ENCODE results near the gene ATP5PD. TPM values are rescaled to one million over a fixed set of nuclear protein-coding genes. Genes with fewer than 3 reads are reported as not detected.

Gene ATP5PD
- total and polyA plus RNA-seq, 2 of the 13 experiments (the other 11 are each of a cell fraction or from before 2014, with no cell fraction given), result 158 to 428 TPM

GRCh38 chr17:75033346-75034235, 13.2 kb downstream of the ATP5PD start:
- H3K4me3 ChIP-seq (replicated peaks in 1 of 3; ENCODE audit: insufficient read depth in 1 of 3, low read depth in 2 of 3, low read length in 3 of 3), result peak overlapping the region; percentile 76 to 93 (median 91)
- H3K79me2 ChIP-seq (ENCODE audit: insufficient read depth, low read length), result no peaks in the 10 kb centered on the region
- POLR2A ChIA-PET, result interaction anchor here (1.0 to 4.1 kb wide), 12 partner anchors 9 to 237 kb away, joined by 3 to 77 read pairs (median 6); partner anchors contain the start of genes ATP5PD, FDXR, KCTD2 and MIF4GD
- peaks cover 0 to 6% of the 10 kb centered on the region in 2 experiments; a peak in 3 of 5 replicates for H3K27me3 ChIP-seq (ENCODE audit: control insufficient read depth in 1 of 2, insufficient read depth in 2 of 2, low read length in 2 of 2)
- peak; percentile 34 for ATAC-seq
- H3K4me1 ChIP-seq (ENCODE audit: insufficient read depth, low read length), result peaks cover 37% of the 10 kb centered on the region
- peak overlapping the region; percentile 98 for H3K4me2 ChIP-seq (ENCODE audit: low read depth, low read length)
- intact Hi-C loops (cut with micrococcal nuclease; ENCODE audit: unreplicated experiment), result loop anchor here (1.0 to 2.0 kb wide), 5 partner anchors 21 to 72 kb away; partner anchors contain the start of genes CDR2L, MRPL58 and SLC16A5
- no peak overlapping the region for H2AFZ ChIP-seq (ENCODE audit: low read length)
- H3K27ac ChIP-seq (ENCODE audit: extremely low read length, insufficient read depth, low read length), result peak overlapping the region; percentile 94
- WGBS (ENCODE audit: low lambda C conversion rate), result under 1% methylated on average over 36 of the region's 36 CpGs
- peak overlapping the region; percentile 90 for H3K9ac ChIP-seq (ENCODE audit: insufficient read depth, low read depth, low read length)
- H3K9me3 ChIP-seq (ENCODE audit: low read length), result no peaks in the 10 kb centered on the region
- CTCF ChIA-PET (ENCODE audit: low intra/inter-chr PET ratio, low total read pairs), result interaction anchor here (1.3 kb wide), 1 partner anchor 73 kb away, joined by 3 read pairs; no protein-coding TSS in a partner anchor
- no peaks in the 10 kb centered on the region for H4K20me1 ChIP-seq (ENCODE audit: insufficient read depth, low read length)
- no TSS peak for BruUV-seq (replicated peaks)
- in situ Hi-C loops (cut with HindIII; ENCODE audit: extremely low pct_ligation_motif_present, low pct_unique_long_range_greater_than_20kb), result no loop called here
- FAIRE-seq, result peak; percentile 82
- peaks cover 0 to 2% of the 10 kb centered on the region in 2 experiments; a peak in 3 of 5 replicates for H3K36me3 ChIP-seq (replicated peaks in 1 of 2; ENCODE audit: control insufficient read depth in 1 of 2, insufficient read depth in 2 of 2, low read length in 2 of 2)
- peak; percentile 94 for DNase-seq (ENCODE audit: low spot score)
- peak; percentile 24; the same call in 1 of the 2 replicates for TF ChIP-seq ISX (CRISPR knock-in tag; conservative IDR thresholded peaks at IDR 0.05)
- TF ChIP-seq ZNF30 (CRISPR knock-in tag; IDR thresholded peaks at IDR 0.05), result peak; percentile 29; the same call in 1 of the 2 replicates
- TF ChIP-seq GATAD1 (CRISPR knock-in tag; IDR thresholded peaks at IDR 0.05), result peak; percentile 62; the same call in 1 of the 2 replicates
- no peak for TF ChIP-seq ZBTB46 (CRISPR knock-in tag; IDR thresholded peaks at IDR 0.05; ENCODE audit: borderline replicate concordance)
- TF ChIP-seq FOXK2 (IDR thresholded peaks at IDR 0.05), result no peak
- TF ChIP-seq ETS1 (CRISPR knock-in tag; IDR thresholded peaks at IDR 0.05), result no peak
- TF ChIP-seq REPIN1 (CRISPR knock-in tag; IDR thresholded peaks at IDR 0.05; ENCODE audit: borderline replicate concordance, low read depth), result peak; percentile 75
- TF ChIP-seq ZNF282 (IDR thresholded peaks at IDR 0.05; ENCODE audit: partially characterized antibody), result no peak
- no peak for TF ChIP-seq CC2D1A (CRISPR knock-in tag; IDR thresholded peaks at IDR 0.05)
- 0 out of 2 replicates have a peak, but pooled peaks have one; percentile 28 for TF ChIP-seq ZNF841 (CRISPR knock-in tag; IDR thresholded peaks at IDR 0.05; ENCODE audit: borderline replicate concordance)
- no peak for TF ChIP-seq ZNF850 (CRISPR knock-in tag; conservative IDR thresholded peaks at IDR 0.05)
- TF ChIP-seq ZNF746 (CRISPR knock-in tag; IDR thresholded peaks at IDR 0.05), result peak; percentile 75
- TF ChIP-seq, protein P1, sequence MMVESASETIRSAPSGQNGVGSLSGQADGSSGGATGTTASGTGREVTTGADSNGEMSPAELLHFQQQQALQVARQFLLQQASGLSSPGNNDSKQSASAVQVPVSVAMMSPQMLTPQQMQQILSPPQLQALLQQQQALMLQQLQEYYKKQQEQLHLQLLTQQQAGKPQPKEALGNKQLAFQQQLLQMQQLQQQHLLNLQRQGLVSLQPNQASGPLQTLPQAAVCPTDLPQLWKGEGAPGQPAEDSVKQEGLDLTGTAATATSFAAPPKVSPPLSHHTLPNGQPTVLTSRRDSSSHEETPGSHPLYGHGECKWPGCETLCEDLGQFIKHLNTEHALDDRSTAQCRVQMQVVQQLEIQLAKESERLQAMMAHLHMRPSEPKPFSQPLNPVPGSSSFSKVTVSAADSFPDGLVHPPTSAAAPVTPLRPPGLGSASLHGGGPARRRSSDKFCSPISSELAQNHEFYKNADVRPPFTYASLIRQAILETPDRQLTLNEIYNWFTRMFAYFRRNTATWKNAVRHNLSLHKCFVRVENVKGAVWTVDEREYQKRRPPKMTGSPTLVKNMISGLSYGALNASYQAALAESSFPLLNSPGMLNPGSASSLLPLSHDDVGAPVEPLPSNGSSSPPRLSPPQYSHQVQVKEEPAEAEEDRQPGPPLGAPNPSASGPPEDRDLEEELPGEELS (CRISPR knock-in tag; IDR thresholded peaks at IDR 0.05), result peak; percentile 58
- TF ChIP-seq, protein P2, sequence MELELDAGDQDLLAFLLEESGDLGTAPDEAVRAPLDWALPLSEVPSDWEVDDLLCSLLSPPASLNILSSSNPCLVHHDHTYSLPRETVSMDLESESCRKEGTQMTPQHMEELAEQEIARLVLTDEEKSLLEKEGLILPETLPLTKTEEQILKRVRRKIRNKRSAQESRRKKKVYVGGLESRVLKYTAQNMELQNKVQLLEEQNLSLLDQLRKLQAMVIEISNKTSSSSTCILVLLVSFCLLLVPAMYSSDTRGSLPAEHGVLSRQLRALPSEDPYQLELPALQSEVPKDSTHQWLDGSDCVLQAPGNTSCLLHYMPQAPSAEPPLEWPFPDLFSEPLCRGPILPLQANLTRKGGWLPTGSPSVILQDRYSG (CRISPR knock-in tag; IDR thresholded peaks at IDR 0.05), result no peak
- TF ChIP-seq CBX2 (IDR thresholded peaks at IDR 0.05; ENCODE audit: low read depth, low read length), result no peak
- TF ChIP-seq CBX2 (CRISPR knock-in tag; IDR thresholded peaks at IDR 0.05; ENCODE audit: low read depth), result no peak
- peak; percentile 93 for TF ChIP-seq ZFX (CRISPR knock-in tag; IDR thresholded peaks at IDR 0.05; ENCODE audit: low read depth)
- TF ChIP-seq KLF9 (CRISPR knock-in tag; IDR thresholded peaks at IDR 0.05; ENCODE audit: low read depth), result peak; percentile 96
